ENCODE results near the gene NFE2L3.
"Not testable (repeated sequence)": the region's sequence is repeated elsewhere in the genome, so short reads cannot be mapped to it uniquely, and the experiment has no call there.

DNA sequence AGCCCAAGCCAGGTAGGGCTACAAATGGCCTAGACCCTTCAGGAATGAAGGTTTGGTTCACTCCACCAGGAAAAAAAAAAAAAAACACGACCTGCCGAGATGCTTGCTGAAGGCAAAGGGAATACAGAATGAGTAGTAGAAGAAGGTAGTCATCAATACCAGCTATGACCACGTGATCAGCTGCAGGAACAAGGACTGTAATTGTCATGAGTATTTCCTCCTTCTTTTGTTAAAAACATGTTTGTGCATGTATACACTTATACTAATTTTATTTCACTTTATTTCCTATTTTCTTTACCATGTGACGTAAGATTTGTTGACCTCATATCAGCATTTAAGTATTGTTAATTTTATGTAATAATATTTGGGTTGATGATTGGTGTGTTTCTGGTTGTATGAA is 27.2 kb upstream of the NFE2L3 start:
- TF ChIP-seq, protein P1, sequence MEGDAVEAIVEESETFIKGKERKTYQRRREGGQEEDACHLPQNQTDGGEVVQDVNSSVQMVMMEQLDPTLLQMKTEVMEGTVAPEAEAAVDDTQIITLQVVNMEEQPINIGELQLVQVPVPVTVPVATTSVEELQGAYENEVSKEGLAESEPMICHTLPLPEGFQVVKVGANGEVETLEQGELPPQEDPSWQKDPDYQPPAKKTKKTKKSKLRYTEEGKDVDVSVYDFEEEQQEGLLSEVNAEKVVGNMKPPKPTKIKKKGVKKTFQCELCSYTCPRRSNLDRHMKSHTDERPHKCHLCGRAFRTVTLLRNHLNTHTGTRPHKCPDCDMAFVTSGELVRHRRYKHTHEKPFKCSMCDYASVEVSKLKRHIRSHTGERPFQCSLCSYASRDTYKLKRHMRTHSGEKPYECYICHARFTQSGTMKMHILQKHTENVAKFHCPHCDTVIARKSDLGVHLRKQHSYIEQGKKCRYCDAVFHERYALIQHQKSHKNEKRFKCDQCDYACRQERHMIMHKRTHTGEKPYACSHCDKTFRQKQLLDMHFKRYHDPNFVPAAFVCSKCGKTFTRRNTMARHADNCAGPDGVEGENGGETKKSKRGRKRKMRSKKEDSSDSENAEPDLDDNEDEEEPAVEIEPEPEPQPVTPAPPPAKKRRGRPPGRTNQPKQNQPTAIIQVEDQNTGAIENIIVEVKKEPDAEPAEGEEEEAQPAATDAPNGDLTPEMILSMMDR (IDR thresholded peaks at IDR 0.05) = not testable (repeated sequence)
- not testable (repeated sequence) for TF ChIP-seq POLR2AphosphoS5, POLR2A (IDR thresholded peaks at IDR 0.05)

All from breast epithelium (tissue), 3 donors.